HG02852 (cell line): ENCODE data around the gene NLRP1.
"Not testable (repeated sequence)": the region's sequence is repeated elsewhere in the genome, so short reads cannot be mapped to it uniquely, and the experiment has no call there.

Source experiments
- ATAC-seq: cut with Tn5 transposase; IDR thresholded peaks from one replicate; pipeline ENCODE4 v1.9.1; 2021; ENCODE audit warnings: mild to moderate bottlenecking, moderate library complexity; ENCODE audit not compliant: unreplicated experiment

NLRP1 gene

DNA sequence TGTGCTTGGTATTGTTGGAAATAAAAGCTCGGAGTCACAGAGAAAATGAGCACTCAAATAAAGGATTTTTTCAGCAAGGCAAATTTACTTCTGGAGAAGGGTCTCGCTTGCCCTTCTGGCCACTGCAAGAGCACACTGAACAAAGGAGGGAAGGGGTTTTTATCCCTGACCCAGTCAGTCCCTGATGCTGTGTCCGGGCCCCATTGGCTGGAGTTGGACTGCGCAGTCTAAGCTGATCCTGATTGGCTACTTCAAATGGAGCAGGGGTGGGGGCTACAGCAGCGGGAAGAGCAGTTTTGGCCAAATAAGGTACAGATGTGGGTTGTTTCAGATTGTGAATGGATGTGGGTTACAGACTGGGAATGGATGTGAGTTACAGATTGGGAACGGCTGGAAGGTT, 4.3 kb upstream of the NLRP1 start:
- no peak for ATAC-seq

DNA sequence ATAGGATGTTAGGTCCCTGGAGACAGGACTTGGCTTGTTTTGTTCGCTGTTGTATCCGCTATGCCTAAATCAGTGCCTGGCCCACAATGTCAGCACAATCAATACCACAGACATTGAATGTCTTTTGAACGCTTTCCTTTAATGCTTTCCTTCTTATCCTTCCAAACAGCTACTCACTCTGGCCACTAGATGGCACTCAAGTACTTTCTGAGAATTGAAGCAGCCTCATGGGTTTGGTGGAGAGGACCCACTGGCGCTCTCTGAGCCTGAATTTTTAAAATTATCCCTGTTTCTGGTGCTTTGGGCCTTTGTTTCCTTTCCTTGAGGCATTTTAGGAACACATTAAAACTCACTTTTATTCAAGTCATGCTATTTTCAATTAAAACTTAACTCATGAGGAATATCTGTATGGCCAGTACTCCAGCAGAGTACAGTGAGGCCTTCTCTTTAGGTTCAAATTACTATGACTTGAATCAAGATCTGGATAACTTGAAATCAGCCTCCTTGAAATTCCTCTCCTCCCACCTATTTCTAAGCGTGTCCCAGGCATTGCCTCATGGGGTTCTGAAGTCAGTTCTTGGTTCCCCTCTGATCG, 3.2 kb upstream of the NLRP1 start:
- ATAC-seq: no peak

DNA sequence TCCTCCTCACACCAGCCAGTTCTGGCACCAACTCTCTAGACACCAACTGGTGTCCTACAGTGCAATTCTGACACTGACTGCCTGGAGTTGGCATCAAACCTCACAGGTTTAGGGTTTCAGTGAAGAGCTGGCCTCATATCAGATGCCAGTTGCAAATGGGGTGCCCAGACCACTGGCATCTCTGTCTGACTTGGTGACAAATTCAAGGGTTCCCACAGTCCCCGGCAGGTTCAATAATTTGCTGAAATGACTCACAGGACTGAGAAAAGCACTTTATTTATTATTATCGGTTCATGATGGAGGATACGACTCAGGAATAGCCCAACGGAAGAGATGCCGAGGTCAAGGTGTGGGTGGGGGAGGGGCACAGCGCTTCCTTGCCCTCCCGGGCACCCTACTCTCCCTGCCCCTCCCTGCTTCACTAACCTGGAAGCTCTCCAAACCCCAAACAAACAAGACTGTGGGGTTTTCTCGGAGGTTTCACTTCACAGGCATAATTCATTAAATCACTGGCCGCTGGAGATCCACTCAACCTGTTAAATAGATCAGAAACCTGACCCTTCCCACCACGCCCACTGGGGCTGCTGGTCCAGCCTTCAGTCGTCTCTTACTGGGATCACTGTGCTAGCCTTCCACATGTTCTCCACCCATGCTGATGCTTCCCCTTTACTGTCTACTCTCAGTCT, 1.7 kb upstream of the NLRP1 start:
- no peak for ATAC-seq

DNA sequence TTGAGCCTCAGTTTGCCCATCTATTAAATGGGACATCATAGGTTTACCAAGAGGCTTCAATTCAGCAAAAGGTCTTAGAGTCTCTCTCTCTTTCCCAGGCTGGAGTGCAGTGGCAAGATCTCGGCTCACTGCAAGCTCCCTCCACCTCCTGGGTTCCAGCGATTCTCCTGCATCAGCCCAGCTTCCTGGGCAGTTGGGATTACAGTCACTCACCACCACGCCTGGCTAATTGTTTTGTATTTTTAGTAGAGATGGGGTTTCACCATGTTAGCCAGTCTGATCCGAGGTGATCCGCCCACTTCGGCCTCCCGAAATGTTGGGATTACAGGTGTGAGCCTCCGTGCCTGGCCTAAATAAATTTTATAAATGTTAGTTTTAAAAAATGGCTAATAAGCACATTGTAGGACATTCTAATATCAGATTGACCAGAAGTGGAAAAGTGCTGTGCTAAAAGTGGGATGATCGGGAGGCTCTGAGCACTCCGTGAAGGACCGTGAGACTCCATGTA, 1.0 kb upstream of the NLRP1 start:
- ATAC-seq: no peak

DNA sequence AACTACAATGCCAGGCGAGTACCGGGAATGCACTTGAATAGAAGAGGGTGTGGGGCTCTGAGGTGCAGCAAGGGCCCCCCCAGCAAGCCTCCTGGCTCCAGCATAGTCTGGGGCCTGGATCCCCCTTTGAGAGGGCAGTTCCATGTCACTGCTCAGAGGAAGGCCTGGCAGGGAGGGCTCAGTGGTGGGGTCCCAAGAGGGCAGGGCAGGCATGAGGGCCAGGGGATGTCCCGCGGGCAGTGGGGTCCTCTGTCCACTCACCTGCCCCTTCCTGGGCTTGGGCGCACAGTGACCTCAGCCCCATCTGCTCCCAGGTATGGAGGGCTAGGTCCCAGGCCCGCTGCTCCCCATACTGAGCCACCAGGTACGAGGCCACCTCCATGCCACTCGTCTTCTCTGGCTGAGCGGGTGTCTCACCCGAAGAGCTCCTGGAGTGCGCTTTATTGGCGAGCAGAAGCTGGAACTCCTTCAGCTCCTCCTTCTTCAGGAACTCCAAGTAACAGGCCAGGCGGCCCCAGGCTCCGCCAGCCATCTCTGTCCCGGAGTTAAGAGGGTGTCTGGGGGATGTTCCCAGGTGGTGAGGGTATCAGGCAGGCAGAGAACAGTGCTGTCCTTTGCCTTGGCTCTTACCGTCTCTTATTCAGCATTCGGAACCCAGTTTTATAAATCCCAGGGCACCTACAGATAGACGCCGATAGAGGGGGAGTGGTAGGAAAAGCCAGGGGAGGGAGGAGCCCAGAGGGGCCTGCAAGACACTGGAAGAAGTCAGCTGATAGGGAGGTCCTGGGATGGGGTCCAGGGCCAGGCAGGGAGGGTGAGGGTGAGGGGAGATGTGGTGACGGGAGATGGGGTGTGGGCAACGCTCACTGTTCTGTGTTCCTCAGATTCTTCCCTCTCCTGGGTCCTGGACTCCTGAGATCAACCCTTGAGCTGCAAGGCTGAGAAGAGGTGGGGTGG, 605 bp downstream of the NLRP1 start:
- ATAC-seq: peak; percentile 16

DNA sequence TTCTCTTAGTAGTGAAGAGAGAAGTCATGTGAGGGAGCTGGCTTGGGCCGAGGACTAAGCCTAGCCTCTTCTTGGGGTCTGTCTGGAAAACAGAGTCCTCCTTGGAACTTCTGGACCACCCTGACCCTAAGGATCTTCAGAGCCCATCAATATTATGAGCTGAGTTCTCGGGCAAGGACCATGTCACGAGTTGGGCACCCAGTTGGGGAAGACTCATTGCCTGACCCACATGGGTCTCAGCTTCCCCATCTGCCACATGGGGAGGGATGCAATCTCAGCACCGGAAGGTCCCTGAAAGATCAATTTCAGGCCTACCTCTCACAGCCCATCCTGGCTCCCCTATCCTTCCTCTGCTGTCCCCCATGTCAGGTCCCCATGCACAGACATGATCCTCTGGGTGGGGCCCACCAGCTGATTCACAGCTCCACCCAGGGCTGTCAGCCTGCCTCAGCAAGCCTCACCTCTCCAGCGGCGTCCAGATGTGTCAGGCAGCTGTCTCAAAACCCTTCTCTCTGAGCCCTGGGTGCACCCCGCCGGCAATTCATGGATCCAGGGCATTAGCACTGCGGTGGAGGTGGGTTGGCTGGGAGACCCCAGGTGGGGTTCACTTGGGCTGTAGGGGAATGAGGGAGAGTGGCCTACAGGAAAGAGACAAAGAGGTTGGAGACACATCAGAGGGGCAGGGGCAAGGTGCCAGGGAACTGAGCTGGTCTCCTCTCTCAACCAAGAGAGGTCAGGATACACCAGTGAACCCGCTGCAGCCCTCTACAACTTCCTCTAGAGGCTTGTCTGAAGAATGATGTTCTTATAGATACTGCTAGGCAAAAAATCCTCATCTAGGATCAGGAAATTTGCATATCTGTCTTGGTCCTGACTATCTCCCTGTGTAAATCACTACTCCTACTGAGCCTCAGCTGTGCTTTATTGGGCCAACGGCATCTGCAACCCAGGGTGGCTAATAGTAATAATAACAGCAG, 1.8 kb downstream of the NLRP1 start:
- no peak for ATAC-seq

DNA sequence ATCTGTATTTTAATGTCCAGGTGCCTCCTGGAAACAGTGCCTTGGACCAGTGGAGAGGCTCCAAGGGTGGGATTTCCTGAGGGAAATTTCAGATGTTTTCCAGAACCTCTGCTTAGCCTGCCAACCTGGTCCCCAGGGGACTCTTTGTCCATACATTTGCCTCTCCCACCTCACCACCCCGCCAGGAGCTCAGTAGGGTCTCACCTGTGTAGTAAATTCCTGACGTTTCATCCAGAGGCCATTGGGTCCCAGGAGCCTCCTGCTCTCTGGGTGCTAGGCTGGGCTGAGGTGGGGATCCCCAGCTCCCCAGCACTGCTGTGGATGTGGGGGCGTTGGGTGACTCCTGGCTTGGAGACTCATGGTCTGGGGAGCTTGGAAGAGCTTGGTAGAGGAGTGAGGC, 2.7 kb downstream of the NLRP1 start:
- ATAC-seq: no peak

DNA sequence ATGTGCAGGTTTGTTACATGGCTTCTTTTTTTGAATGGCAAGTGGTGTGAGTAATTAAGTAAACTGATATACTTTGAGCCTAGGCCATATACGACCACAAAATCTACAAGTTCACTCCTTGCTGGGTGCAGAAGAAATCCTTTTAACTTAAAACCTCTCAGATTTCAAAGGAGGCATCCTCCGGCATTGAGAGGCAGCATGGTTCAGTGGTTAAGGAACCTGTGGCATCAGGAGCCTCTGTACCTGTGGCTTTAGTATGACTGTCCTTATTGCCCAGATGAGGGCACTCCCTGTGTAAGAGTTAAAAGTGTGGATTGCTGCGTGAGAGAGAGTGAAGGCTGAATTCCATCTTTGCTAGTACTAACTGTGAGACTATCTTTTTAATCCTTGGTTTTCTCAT, 3.3 kb downstream of the NLRP1 start:
- ATAC-seq: no peak

DNA sequence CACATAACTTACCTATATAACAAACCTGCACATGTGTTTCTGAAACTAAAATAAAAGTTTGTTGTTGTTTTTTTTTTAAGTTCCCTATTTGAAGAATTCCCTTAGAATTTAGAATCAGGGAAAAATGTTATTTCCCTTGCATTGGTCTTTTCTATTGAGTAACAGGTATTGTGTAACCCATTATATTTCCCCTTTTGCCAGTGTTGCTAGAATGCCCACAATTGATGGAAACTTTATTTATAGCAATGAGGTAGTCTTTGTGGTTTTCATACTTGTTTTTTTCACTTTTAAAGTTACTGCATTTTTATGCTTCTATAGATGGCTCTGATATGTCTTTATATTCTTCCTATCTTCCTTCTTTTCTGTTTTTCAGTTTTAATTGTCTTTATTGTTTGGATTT, 3.9 kb downstream of the NLRP1 start:
- ATAC-seq: no peak

DNA sequence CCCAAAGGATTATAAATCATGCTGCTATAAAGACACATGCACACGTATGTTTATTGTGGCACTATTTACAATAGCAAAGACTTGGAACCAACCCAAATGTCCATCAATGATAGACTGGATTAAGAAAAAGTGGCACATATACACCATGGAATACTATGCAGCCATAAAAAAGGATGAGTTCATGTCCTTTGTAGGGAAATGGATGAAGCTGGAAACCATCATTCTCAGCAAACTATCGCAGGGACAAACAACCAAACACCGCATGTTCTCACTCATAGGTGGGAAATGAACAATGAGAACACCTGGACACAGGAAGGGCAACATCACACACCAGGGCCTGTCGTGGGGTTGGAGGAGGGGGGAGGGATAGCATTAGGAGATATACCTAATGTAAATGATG, 5.5 kb downstream of the NLRP1 start:
- not testable (repeated sequence) for ATAC-seq

DNA sequence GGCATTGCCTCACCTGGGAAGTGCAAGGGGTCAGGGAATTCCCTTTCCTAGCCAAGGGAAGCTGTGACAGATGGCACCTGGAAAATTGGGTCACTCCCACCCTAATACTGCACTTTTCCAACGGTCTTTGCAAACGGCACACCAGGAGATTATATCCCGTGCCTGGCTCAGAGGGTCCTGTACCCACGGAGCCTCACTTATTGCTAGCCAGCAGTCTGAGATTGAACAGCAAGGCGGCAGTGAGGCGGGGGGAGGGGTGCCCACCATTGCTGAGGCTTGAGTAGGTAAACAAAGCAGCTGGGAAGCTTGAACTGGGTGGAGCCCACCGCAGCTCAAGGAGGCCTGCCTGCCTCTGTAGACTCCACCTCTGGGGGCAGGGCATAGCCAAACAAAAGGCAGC, 11.3 kb downstream of the NLRP1 start:
- ATAC-seq: not testable (repeated sequence)

DNA sequence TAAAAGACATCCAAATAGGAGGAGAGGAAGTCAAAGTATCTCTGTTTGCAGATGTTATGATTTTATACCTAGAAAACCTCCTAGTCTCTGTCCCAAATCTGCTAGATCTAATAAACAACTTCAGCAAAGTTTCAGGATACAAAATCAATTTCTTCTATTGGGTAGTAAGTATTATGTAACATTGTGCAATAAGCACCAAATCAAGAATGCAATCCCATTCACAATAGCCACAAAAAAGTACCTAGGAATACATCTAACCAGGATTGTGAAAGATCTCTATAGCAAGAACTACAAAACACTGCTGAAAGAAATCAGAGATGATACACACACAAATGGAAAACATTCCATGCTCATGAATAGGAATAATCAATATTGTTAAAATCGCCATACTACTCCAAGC, 13.0 kb downstream of the NLRP1 start:
- no peak for ATAC-seq

DNA sequence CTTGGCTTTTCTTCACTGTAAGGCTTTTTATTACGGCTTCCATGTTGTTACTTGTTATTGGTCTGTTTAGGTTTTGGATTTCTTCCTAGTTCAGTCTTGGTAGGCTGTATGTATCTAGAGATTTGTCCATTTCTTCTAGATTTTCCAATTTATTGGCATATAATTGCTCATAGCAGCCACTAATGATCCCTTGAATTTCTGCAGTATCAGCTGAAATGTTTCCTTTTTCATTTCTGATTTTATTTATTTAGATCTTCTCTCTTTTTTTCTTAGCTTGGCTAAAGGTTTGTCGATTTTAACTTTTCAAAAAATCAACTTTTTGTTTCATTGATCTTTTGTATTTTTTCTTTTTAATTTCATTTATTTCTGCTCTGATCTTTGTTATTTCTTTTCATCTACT, 18.5 kb downstream of the NLRP1 start:
- no peak for ATAC-seq

DNA sequence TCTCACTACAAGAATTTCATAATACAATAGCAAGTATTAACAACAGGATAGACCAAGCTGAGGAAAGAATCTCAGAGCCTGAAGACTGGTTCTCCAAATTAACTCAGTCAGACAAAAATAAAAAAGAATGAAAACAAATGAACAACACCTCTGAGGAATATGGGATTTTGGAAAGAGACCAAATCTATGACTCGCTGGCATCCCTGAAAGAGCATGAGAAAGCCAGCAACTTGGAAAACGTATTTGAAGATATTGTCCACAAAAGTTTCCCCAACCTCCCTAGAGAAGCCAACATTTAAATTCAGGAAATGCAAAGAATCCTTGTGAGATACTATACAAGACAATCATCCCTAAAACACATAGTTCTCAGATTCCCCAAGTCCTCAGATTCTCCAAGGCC, 20.9 kb downstream of the NLRP1 start:
- ATAC-seq: no peak

DNA sequence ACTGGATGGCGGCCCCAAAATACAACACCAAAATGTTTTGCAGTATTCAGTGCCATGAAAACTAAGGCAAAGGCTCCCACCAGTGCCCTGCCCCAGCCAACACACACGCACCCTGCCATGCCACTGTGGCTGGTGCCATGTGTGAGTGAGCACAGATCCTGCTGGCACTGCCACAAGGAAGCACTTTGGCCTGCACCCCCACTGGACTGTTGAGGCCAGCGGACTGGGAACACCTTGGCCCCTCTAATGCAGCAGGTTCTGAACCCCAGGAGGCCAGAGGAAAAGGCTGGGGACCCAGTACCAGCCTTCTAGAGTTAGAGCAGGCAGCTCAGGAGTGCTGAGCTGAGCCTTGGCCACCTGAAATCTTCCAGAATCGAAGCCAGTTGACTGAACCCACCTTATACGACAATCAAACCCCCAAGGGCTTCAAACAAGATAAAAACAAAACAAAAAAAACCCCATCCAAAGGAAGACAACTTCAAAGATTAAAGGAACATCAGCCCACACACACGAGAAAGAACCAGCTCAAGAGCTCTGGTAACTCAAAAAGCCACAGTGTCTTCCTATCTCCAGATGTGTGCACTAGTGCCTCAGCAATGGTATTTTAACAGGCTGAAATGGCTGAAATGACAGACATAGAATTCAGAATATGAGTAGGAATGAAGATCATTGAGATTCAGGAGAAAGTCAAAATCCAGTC, 21.5 kb downstream of the NLRP1 start:
- ATAC-seq: no peak

DNA sequence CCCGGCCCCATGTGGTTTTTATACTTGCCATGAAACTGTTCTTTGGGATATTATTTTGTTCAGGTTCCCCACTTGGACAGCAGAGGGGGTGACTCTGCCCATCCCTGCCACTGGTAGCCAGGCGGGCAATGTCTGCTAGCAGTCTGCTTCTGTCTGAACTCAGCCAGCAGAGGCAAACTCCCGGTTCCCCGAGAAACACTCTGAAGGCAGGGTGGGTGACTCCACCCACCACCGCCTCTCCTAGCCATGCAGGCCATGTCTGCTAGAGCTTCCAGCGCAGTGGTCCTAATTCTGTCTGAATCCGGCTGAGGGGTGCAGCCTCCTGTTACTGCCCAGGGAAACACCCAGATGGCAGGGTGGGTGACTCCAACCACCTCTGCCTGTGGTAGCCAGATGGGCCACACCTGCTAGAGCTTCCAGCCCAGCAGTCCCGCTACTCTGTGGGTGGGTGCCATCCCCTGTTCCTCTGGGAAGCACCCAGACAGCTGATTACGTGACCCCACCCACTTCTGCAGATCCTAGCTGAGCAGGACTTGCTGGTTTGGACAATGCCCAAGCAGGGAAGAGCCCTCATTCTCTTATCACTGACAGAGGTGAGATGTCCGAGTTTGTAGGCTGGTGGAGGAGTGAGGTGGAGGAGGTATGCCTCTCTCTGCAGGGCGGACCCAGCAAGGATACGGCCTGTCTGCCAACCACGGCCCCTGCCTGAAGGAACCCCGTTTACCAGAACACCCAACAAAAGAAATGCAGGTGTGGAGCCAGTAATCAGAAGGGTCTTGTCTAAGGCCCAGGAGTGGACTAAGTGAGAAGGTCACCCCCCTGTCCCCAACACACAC, 22.4 kb downstream of the NLRP1 start:
- no peak for ATAC-seq

DNA sequence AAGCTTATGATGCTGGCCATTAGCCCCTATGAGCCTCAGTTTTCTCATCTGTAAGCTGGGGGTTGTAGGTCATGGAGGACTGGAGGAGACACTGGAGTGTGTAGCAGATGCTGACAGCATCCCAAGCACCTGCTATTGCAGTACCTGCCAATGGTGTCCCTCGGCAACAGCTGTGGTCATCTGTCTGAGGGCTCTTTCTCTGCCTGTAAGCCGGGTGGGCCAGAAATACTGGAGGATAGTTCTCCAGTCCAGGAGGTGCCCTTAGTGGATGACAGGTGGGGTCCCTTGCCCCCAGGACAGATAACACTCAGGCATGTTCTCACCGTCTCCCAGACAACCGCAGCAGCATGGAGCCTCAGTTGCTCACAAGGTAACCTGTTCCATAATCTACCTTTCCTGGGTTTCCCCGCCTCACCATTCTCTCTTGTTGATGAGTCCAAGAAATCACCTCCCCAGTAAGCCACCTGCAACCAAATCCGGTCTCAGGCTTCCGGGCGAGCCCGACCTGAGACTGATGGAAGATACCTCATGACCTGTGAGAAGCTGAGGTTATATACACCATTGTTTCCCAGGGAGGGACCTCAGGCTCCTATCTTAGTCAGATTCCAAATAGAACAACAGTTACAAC, 23.8 kb downstream of the NLRP1 start:
- no peak for ATAC-seq
